WTC11 (cell line): ENCODE data around the gene HDLBP.

Source experiments
- GRHL2 ChIP-seq: fragments of 250-450 bp; sonication (Bioruptor Pico); IDR thresholded peaks from 2 replicates; pipeline ENCODE4 v1.8.0; 2022; ENCODE audit warnings: mild to moderate bottlenecking, moderate library complexity; ENCODE audit not compliant: insufficient replicate concordance, severe bottlenecking
- MLX ChIP-seq: sonication (generic); formaldehyde crosslinking; IDR thresholded peaks from 2 replicates; pipeline ENCODE4 v1.8.1; 2023; ENCODE audit warnings: mild to moderate bottlenecking, missing genetic modification reagents, moderate library complexity
- TEAD4 ChIP-seq: sonication (generic); formaldehyde crosslinking; IDR thresholded peaks from 2 replicates; pipeline ENCODE4 v1.8.0; 2022; ENCODE audit warnings: mild to moderate bottlenecking, missing genetic modification reagents
- TF ChIP-seq, protein P1 (sequence below): fragments of 200-600 bp; IDR thresholded peaks from 2 replicates; pipeline ENCODE4 v1.8.0; 2022; ENCODE audit warnings: antibody characterized with exemption

DNA sequence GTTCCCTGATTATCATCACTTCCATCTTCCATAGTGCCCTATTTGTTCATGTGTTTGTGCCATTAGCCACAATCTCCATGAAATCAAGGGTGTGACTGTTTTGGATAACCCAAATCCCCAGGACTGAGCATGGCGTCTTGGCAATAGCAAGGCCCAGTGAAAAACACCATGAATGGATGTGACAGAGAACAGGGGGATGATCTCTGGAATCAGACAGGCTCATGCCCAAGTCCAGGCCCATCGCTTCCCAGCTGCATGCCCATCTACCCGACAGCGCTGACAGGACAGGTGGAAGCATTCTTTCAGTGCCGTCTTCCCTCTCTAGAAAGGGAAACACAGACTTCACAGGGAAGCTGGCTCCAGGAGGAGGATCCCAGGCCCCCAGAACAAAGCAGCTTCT is 50.0 kb downstream of the HDLBP start:
- TF ChIP-seq, protein P1, sequence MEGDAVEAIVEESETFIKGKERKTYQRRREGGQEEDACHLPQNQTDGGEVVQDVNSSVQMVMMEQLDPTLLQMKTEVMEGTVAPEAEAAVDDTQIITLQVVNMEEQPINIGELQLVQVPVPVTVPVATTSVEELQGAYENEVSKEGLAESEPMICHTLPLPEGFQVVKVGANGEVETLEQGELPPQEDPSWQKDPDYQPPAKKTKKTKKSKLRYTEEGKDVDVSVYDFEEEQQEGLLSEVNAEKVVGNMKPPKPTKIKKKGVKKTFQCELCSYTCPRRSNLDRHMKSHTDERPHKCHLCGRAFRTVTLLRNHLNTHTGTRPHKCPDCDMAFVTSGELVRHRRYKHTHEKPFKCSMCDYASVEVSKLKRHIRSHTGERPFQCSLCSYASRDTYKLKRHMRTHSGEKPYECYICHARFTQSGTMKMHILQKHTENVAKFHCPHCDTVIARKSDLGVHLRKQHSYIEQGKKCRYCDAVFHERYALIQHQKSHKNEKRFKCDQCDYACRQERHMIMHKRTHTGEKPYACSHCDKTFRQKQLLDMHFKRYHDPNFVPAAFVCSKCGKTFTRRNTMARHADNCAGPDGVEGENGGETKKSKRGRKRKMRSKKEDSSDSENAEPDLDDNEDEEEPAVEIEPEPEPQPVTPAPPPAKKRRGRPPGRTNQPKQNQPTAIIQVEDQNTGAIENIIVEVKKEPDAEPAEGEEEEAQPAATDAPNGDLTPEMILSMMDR, result no peak
- TF ChIP-seq GRHL2, result no peak
- TF ChIP-seq TEAD4 (CRISPR knock-in tag), result no peak
- TF ChIP-seq MLX, result no peak
